Measurements from ENCODE around the gene ZNF644.

DNA sequence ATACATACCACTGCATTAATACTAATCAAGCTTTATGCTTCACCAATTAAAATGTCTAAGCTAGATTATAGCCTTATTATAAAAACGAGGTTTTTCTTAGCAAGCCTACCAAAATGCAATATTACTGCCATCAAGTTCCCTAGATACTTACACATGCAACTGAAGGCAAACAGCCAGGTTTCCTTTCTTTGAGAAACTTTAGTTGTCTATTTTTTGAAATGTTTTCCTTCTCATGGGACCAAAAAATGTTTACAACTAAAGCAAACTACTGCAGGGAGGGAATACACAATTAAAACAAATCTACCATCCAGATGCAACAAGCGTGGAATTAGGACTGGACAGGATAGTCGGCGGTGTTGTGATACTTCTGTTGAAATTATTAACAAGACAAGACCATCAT is 1.3 kb downstream of the ZNF644 start:
- no peak for TF ChIP-seq POLR2AphosphoS5 (IDR thresholded peaks at IDR 0.05)
- no peak for TF ChIP-seq CTCF (IDR thresholded peaks at IDR 0.05)
- TF ChIP-seq EP300 (IDR thresholded peaks at IDR 0.05): no peak
- no peak for TF ChIP-seq POLR2A (IDR thresholded peaks at IDR 0.05)

Data from upper lobe of left lung (tissue), 4 donors.